ENCODE results near the gene PLEKHH1. TPM values are rescaled to one million over a fixed set of nuclear protein-coding genes. Genes with fewer than 3 reads are reported as not detected.

PLEKHH1 gene
- total and polyA plus RNA-seq, 2 of the 8 experiments (the other 6 are each of a cell fraction or from before 2014, with no cell fraction given), result 28.3 to 33.3 TPM

DNA sequence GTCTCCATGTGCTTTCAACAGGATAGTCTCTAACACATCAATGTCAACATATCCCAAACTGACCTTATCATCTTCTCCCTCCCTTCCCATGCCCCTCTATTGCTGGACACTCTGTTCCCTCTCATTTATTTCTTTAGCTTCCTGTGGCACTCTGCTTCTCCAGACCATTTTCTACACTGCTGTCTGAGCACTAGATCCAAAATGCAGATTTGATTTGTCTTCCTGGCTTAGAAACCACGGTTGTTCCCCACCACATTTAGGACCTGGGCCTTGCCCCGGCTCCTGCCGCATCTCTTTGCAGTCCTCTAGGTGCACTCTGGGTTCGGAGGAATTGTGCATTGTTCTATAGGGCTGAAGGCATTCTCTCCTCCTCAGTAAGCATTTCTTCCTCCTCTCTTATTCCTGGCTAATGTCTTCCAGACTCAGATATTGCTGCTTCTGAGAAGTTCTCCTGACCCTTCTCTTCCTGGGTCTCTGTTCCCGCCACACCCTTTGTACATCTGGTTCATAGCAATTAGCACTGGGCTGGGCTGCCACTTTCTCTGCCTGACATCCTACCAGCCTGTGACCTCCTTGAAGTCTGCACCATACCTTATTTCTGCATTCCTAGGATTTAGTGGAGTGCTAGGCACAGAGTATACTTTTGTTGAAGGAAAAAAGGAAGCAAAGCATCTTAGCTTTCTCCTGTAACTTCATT lies 100.5 kb downstream of the PLEKHH1 start:
- Histone ChIP-seq H3K4me3 (ENCODE audit: extremely low read depth in 1 of 4, insufficient read depth in 2 of 4, low read depth in 3 of 4, low read length in 4 of 4) (no peak overlapping the region), H3K36me3 (ENCODE audit: control insufficient read depth in 2 of 4, insufficient read depth in 4 of 4, low read length in 3 of 4) (no peaks in the 10 kb centered on the region), H2AFZ (ENCODE audit: low read length) (no peak overlapping the region), H4K8ac (ENCODE audit: extremely low read depth, insufficient read depth, low read length) (no peak overlapping the region), H3K79me1 (ENCODE audit: low read depth, low read length) (no peaks in the 10 kb centered on the region; the same call in 1 of the 2 replicates), H3K23ac (ENCODE audit: insufficient read length) (no peak overlapping the region), H3K79me2 (ENCODE audit: control insufficient read depth in 1 of 2, insufficient read depth in 2 of 2, low read length in 2 of 2) (no peaks in the 10 kb centered on the region), H2BK120ac (replicated peaks; ENCODE audit: low read depth, low read length) (no peak overlapping the region), H3K4ac (replicated peaks; ENCODE audit: insufficient read length, low read depth, low read length) (no peak overlapping the region), H3K56ac (replicated peaks; ENCODE audit: insufficient read length, low read depth, low read length) (no peak overlapping the region), H3K14ac (ENCODE audit: insufficient read length) (no peak overlapping the region), H2BK20ac (ENCODE audit: low read length) (no peak overlapping the region), H3K9ac (replicated peaks in 1 of 4; ENCODE audit: extremely low read depth in 1 of 4, low read depth in 3 of 4, low read length in 3 of 4) (no peak overlapping the region), H2AK5ac (ENCODE audit: low read depth, low read length) (no peak overlapping the region), H3K18ac (ENCODE audit: extremely low read depth, low read length) (no peak overlapping the region), H3K27me3 (replicated peaks in 1 of 4; ENCODE audit: control insufficient read depth in 3 of 4, extremely low read depth in 1 of 4, insufficient read depth in 3 of 4, low read length in 3 of 4) (no peaks in the 10 kb centered on the region), H3K9me3 (ENCODE audit: insufficient read depth in 2 of 2, low read depth in 1 of 2, low read length in 1 of 2) (no peaks in the 10 kb centered on the region), H2BK15ac (ENCODE audit: low read length) (no peak overlapping the region), H4K91ac (replicated peaks; ENCODE audit: insufficient read length, low read length) (no peak overlapping the region), H3K4me1 (replicated peaks in 1 of 4; ENCODE audit: control insufficient read depth in 3 of 4, insufficient read depth in 4 of 4, low read length in 3 of 4) (no peaks in the 10 kb centered on the region), H3K23me2 (ENCODE audit: low read depth, low read length) (no peaks in the 10 kb centered on the region), H3K4me2 (ENCODE audit: insufficient read depth in 1 of 2, low read depth in 2 of 2, low read length in 2 of 2) (no peak overlapping the region), H2BK12ac (ENCODE audit: low read depth, low read length) (no peak overlapping the region), H4K20me1 (replicated peaks in 1 of 2; ENCODE audit: control insufficient read depth in 1 of 2, insufficient read depth in 2 of 2, low read length in 2 of 2) (peaks cover 0 to 4% of the 10 kb centered on the region in 2 experiments), H3K27ac (ENCODE audit: low read depth, low read length) (no peak overlapping the region), H2BK5ac (ENCODE audit: low read depth, low read length) (no peak overlapping the region), H4K5ac (ENCODE audit: insufficient read length, low read depth, low read length) (no peak overlapping the region)
- FAIRE-seq, result no peak
- DNase-seq (ENCODE audit: low read depth in 1 of 2, low spot score in 2 of 2), result no peak
- WGBS, 2 experiments (ENCODE audit: extremely low coverage in 1 of 2, insufficient coverage in 1 of 2, insufficient read length in 1 of 2, insufficient replicate concordance in 2 of 2, low coverage in 1 of 2, low lambda C conversion rate in 2 of 2, missing lambda C conversion rate in 1 of 2), result 85% methylated on average over 5 of the region's 5 CpGs; no CpG with 5 or more reads in 1 of the 2 experiments
- POLR2A ChIA-PET (ENCODE audit: partially characterized antibody), result interaction anchor here (2.0 to 2.4 kb wide), 2 partner anchors 10 to 14 kb away, joined by 7 to 8 read pairs; partner anchors contain the start of gene ARG2
- CTCF ChIA-PET (ENCODE audit: partially characterized antibody), result interaction anchor here (0.7 to 2.4 kb wide), 6 partner anchors 10 to 49 kb away, joined by 3 to 6 read pairs (median 4); no protein-coding TSS in a partner anchor
- no peak for TF ChIP-seq RXRA (IDR thresholded peaks at IDR 0.05; ENCODE audit: insufficient read depth, low read depth, low read length)
- TF ChIP-seq TBP (IDR thresholded peaks at IDR 0.05; ENCODE audit: low read depth, low read length), result no peak
- no peak for TF ChIP-seq ZNF274 (IDR thresholded peaks at IDR 0.05; ENCODE audit: borderline replicate concordance, extremely low read depth, low read length)
